Measurements from ENCODE around the gene FABP3.
"Not testable (repeated sequence)": the region's sequence is repeated elsewhere in the genome, so short reads cannot be mapped to it uniquely, and the experiment has no call there.

Gene FABP3

GRCh38 chr1:31386576-31387243 is 13.8 kb upstream of the FABP3 start:
- not testable (repeated sequence) for H3K4me3 ChIP-seq (ENCODE audit: low read depth in 1 of 5, low read length in 5 of 5); H3K27me3 ChIP-seq (ENCODE audit: control insufficient read depth in 5 of 5, insufficient read depth in 4 of 5, low read length in 5 of 5); H3K36me3 ChIP-seq (ENCODE audit: control insufficient read depth in 5 of 5, insufficient read depth in 5 of 5, low read length in 5 of 5); H3K9me3 ChIP-seq (ENCODE audit: control insufficient read depth in 5 of 5, low read length in 5 of 5); H3K9ac ChIP-seq (ENCODE audit: low read length in 5 of 5); H3K27ac ChIP-seq (ENCODE audit: low read depth, low read length); H3K4me1 ChIP-seq (ENCODE audit: control insufficient read depth in 5 of 5, insufficient read depth in 5 of 5, low read length in 5 of 5)

- H3K4me1 ChIP-seq (ENCODE audit: control insufficient read depth in 5 of 5, insufficient read depth in 5 of 5, low read length in 5 of 5) = peaks cover 0 to 22% (median 14%) of the 10 kb centered on the region in 5 donors
- H3K9me3 ChIP-seq (ENCODE audit: control insufficient read depth in 5 of 5, low read length in 5 of 5) = no peaks in the 10 kb centered on the region
- no peak overlapping the region for H3K9ac ChIP-seq (ENCODE audit: low read length in 5 of 5)
- H3K27ac ChIP-seq (ENCODE audit: low read depth, low read length) = no peak overlapping the region
- no peaks in the 10 kb centered on the region for H3K36me3 ChIP-seq (ENCODE audit: control insufficient read depth in 5 of 5, insufficient read depth in 5 of 5, low read length in 5 of 5)
- peaks cover 0 to 8% (median 0%) of the 10 kb centered on the region in 5 donors for H3K27me3 ChIP-seq (ENCODE audit: control insufficient read depth in 5 of 5, insufficient read depth in 4 of 5, low read length in 5 of 5)
- H3K4me3 ChIP-seq (ENCODE audit: low read depth in 1 of 5, low read length in 5 of 5) = no peak overlapping the region
Observed at GRCh38 chr1:31383967-31384366, 11.1 kb upstream of the FABP3 start.

DNA sequence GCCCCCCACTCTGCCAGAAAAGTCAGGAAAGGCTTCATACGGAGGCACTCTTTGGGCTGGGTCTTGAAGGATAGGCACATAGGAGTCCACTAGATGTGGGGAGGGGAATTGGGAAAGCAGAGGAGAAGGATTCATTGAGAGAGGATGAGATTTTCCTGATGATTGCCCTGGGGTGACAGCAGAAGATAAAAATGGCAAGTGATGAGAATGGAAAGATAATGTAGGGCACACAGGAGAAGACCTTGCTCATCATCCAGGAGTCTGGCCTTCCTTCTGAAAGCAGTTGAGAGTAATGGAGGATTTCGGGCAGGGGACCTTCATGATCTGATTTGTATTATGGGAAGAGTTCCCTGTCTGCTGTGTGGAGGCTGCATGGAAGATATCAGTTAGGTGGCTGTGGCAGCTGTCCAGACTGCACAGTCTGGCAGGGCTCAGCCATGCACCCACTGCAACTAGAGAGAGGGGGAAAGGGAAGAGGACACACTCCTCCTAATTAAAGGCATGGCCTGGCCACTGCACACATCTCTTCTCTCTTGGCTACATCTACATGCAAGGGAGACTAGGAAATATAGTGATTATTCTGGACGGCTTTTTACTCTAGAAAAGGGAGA is 9.6 kb upstream of the FABP3 start:
- Histone ChIP-seq H3K9ac (ENCODE audit: low read length in 5 of 5) (no peak overlapping the region), H3K27ac (ENCODE audit: low read depth, low read length) (no peak overlapping the region), H3K27me3 (ENCODE audit: control insufficient read depth in 5 of 5, insufficient read depth in 4 of 5, low read length in 5 of 5) (peaks cover 0 to 7% (median 0%) of the 10 kb centered on the region in 5 donors), H3K4me3 (ENCODE audit: low read depth in 1 of 5, low read length in 5 of 5) (no peak overlapping the region), H3K4me1 (ENCODE audit: control insufficient read depth in 5 of 5, insufficient read depth in 5 of 5, low read length in 5 of 5) (peaks cover 0 to 22% (median 14%) of the 10 kb centered on the region in 5 donors), H3K36me3 (ENCODE audit: control insufficient read depth in 5 of 5, insufficient read depth in 5 of 5, low read length in 5 of 5) (no peaks in the 10 kb centered on the region), H3K9me3 (ENCODE audit: control insufficient read depth in 5 of 5, low read length in 5 of 5) (no peaks in the 10 kb centered on the region)

GRCh38 chr1:31381394-31382294 is 8.8 kb upstream of the FABP3 start:
- Histone ChIP-seq H3K27ac (ENCODE audit: low read depth, low read length) (no peak overlapping the region), H3K4me1 (ENCODE audit: control insufficient read depth in 5 of 5, insufficient read depth in 5 of 5, low read length in 5 of 5) (peaks cover 0 to 22% (median 14%) of the 10 kb centered on the region in 5 donors), H3K9ac (ENCODE audit: low read length in 5 of 5) (no peak overlapping the region), H3K27me3 (ENCODE audit: control insufficient read depth in 5 of 5, insufficient read depth in 4 of 5, low read length in 5 of 5) (peaks cover 0 to 6% (median 0%) of the 10 kb centered on the region in 5 donors), H3K9me3 (ENCODE audit: control insufficient read depth in 5 of 5, low read length in 5 of 5) (no peaks in the 10 kb centered on the region), H3K36me3 (ENCODE audit: control insufficient read depth in 5 of 5, insufficient read depth in 5 of 5, low read length in 5 of 5) (no peaks in the 10 kb centered on the region), H3K4me3 (ENCODE audit: low read depth in 1 of 5, low read length in 5 of 5) (no peak overlapping the region)

DNA sequence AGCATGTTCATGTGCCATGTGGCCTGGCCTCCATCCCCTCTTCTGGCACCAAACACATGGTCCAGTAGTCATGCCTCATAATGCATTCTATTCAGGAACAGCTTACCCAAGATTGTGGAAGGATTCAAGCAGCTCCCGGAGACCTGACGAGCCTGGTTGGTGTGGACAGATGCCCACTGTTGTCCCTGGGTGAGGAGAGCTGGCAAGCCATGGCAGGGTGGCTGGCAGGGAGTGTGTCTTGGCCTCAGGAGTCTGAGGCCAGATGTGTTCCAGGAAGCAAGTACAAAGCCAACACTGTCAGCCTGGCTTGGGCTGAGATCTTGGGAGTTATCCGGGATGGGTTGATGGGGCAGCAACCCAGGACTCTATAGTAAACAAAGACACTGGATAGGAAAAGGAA is 7.3 kb upstream of the FABP3 start:
- Histone ChIP-seq H3K4me3 (ENCODE audit: low read depth in 1 of 5, low read length in 5 of 5) (no peak overlapping the region), H3K9me3 (ENCODE audit: control insufficient read depth in 5 of 5, low read length in 5 of 5) (no peaks in the 10 kb centered on the region), H3K27ac (ENCODE audit: low read depth, low read length) (no peak overlapping the region), H3K36me3 (ENCODE audit: control insufficient read depth in 5 of 5, insufficient read depth in 5 of 5, low read length in 5 of 5) (no peaks in the 10 kb centered on the region), H3K9ac (ENCODE audit: low read length in 5 of 5) (no peak overlapping the region), H3K4me1 (ENCODE audit: control insufficient read depth in 5 of 5, insufficient read depth in 5 of 5, low read length in 5 of 5) (peaks cover 0 to 22% (median 14%) of the 10 kb centered on the region in 5 donors), H3K27me3 (ENCODE audit: control insufficient read depth in 5 of 5, insufficient read depth in 4 of 5, low read length in 5 of 5) (peaks cover 0 to 2% (median 0%) of the 10 kb centered on the region in 5 donors)

- Histone ChIP-seq H3K9ac (ENCODE audit: low read length in 5 of 5) (no peak overlapping the region), H3K27me3 (ENCODE audit: control insufficient read depth in 5 of 5, insufficient read depth in 4 of 5, low read length in 5 of 5) (no peaks in the 10 kb centered on the region), H3K4me1 (ENCODE audit: control insufficient read depth in 5 of 5, insufficient read depth in 5 of 5, low read length in 5 of 5) (peaks cover 0 to 37% (median 31%) of the 10 kb centered on the region in 5 donors), H3K9me3 (ENCODE audit: control insufficient read depth in 5 of 5, low read length in 5 of 5) (no peaks in the 10 kb centered on the region), H3K4me3 (ENCODE audit: low read depth in 1 of 5, low read length in 5 of 5) (no peak overlapping the region), H3K27ac (ENCODE audit: low read depth, low read length) (no peak overlapping the region), H3K36me3 (ENCODE audit: control insufficient read depth in 5 of 5, insufficient read depth in 5 of 5, low read length in 5 of 5) (no peaks in the 10 kb centered on the region)
Observed at GRCh38 chr1:31378001-31378400, 5.1 kb upstream of the FABP3 start.

DNA sequence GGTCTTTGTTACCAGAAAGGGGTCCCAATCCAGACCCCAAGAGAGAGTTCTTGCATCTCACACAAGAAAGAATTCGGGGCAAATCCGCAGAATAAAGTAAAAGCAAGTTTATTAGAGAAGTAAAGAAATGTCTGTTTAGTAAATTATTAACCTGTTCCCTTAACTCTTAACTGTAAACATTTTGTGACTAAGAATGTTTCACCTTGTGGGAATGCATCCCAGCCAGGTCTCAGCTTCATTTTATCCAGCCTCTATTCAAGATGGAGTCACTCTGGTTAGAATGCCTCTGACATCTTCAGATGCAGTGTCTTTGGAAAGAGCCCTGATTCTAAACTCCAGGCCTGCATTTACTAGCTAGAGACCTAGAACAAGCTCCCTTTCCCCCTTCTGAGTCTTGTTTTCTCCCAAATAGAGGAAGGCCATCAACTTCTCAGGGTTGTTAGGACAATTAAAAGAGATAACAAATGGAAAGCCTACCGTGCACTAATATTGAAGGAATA is 4.5 kb upstream of the FABP3 start:
- Histone ChIP-seq H3K36me3 (ENCODE audit: control insufficient read depth in 5 of 5, insufficient read depth in 5 of 5, low read length in 5 of 5) (no peaks in the 10 kb centered on the region), H3K9ac (ENCODE audit: low read length in 5 of 5) (no peak overlapping the region), H3K27me3 (ENCODE audit: control insufficient read depth in 5 of 5, insufficient read depth in 4 of 5, low read length in 5 of 5) (no peaks in the 10 kb centered on the region), H3K4me3 (ENCODE audit: low read depth in 1 of 5, low read length in 5 of 5) (no peak overlapping the region), H3K9me3 (ENCODE audit: control insufficient read depth in 5 of 5, low read length in 5 of 5) (no peaks in the 10 kb centered on the region), H3K27ac (ENCODE audit: low read depth, low read length) (no peak overlapping the region), H3K4me1 (ENCODE audit: control insufficient read depth in 5 of 5, insufficient read depth in 5 of 5, low read length in 5 of 5) (peaks cover 0 to 43% (median 37%) of the 10 kb centered on the region in 5 donors)

DNA sequence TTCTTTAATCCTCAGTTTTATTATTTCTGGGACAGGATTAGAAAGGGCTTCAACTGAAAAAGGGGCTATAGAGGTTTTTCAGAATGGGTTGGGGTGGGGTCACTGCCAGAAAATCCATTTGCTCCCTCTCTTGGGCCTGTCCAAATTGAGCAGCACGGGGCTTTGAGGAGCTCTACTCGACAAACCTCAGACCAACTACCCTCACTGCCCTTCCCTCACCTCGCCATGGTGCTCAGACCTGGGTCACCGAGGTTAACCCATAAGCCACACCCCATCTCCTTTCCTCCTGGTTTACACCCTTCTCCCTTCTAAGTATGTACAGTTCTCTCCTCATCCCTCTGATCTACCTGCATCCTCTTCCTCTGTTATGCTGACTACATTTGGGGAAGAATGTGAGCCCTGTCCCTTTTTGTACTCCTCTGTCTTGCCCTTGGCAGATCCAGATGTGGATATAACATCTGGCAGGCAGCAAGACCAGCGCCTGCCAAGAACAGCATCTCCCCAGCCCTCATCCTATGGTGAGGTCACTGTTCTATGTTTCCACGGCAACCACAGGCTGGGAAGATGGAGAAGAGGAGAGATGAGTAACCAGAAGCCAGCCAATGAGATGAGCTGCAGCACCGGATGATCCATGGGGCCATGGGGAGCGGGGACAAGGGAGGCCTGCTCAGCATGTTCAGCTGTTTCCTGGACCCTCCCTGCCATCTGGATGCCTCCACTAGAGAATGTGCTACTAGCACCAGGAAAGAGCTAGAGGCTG is 3.7 kb upstream of the FABP3 start:
- Histone ChIP-seq H3K4me3 (ENCODE audit: low read depth in 1 of 5, low read length in 5 of 5) (no peak overlapping the region), H3K9ac (ENCODE audit: low read length in 5 of 5) (no peak overlapping the region), H3K36me3 (ENCODE audit: control insufficient read depth in 5 of 5, insufficient read depth in 5 of 5, low read length in 5 of 5) (no peaks in the 10 kb centered on the region), H3K4me1 (ENCODE audit: control insufficient read depth in 5 of 5, insufficient read depth in 5 of 5, low read length in 5 of 5) (peaks cover 0 to 48% (median 33%) of the 10 kb centered on the region in 5 donors), H3K9me3 (ENCODE audit: control insufficient read depth in 5 of 5, low read length in 5 of 5) (no peaks in the 10 kb centered on the region), H3K27me3 (ENCODE audit: control insufficient read depth in 5 of 5, insufficient read depth in 4 of 5, low read length in 5 of 5) (no peaks in the 10 kb centered on the region), H3K27ac (ENCODE audit: low read depth, low read length) (no peak overlapping the region)

DNA sequence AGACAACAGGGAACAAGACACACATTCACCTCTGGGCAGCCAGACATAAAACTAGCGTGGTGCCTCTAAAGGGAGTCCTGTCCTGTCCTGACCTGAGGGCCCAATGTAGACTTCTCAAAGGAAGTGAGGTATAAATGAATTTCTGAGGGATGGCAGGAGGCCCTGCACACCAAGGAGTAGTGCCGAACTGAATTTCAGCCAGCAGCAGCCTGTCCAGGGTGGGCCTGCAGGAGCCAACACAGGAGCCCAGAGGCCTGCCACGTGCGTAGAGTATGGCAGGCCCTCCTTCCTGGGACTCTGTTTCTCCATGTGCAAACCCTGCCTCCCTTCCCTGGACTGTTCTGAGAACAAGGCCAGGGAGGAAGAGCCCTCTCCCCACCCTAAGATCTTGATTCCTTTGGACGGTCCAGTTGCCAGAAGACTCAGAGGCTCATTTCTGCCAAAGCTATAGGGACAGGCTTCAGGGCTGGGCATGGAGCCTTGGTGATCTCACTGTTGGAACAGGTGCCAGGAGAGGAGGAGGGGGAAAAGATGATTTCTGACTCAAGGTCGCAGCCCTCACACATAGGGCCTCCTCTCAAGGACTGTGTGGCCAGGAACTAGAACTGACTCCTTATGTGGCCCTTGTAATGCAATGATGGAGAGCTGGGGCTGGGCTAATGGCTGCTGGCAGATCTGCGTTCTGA is 1.8 kb upstream of the FABP3 start:
- H3K27me3 ChIP-seq (ENCODE audit: control insufficient read depth in 5 of 5, insufficient read depth in 4 of 5, low read length in 5 of 5) = no peaks in the 10 kb centered on the region
- no peaks in the 10 kb centered on the region for H3K36me3 ChIP-seq (ENCODE audit: control insufficient read depth in 5 of 5, insufficient read depth in 5 of 5, low read length in 5 of 5)
- H3K4me3 ChIP-seq (ENCODE audit: low read depth in 1 of 5, low read length in 5 of 5) = no peak overlapping the region
- no peaks in the 10 kb centered on the region for H3K9me3 ChIP-seq (ENCODE audit: control insufficient read depth in 5 of 5, low read length in 5 of 5)
- H3K9ac ChIP-seq (ENCODE audit: low read length in 5 of 5) = no peak overlapping the region
- H3K4me1 ChIP-seq (ENCODE audit: control insufficient read depth in 5 of 5, insufficient read depth in 5 of 5, low read length in 5 of 5) = peaks cover 2 to 43% (median 27%) of the 10 kb centered on the region in 5 donors
- no peak overlapping the region for H3K27ac ChIP-seq (ENCODE audit: low read depth, low read length)

Measured in subcutaneous abdominal adipose tissue (tissue), 5 donors.